ENCODE measurements around the gene E2F4.

E2F4 gene

DNA sequence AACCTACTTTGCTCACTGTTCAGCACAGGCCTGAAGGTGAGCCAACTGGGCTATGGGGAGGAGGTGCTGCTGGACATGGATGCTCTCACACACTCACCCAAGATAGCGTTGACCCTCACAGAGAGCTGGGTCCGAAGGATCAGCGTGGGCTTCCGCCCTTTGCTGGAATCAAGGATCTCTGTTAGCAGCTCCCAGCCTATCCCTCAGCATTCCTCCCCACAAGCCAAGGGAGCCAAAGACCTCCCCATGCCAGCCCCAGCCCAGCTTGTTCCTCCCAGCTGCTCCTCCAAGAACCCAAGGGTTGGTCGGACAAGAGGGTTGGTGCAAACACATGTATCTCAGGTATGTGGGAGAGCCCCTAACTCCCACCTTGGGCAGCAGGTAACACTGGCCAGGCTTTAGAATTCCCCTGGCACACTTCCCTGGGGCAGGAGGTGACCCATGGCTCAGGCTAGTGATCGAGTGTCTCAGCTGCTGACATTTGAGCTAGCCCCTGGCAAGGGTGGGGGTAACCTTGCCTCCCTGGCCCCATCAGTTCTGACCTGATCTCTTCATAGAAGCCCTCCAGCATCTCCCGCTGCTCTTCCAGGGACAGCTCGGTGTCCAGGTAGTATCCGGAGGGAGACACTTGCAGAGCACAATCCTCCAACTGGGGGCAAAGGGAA lies 47.0 kb downstream of the E2F4 start:
- Histone ChIP-seq H3K9ac (ENCODE audit: low read length) (no peak overlapping the region), H3K79me2 (ENCODE audit: low read length) (peaks cover 10% of the 10 kb centered on the region), H4K20me1 (ENCODE audit: insufficient read depth, low read length) (0 out of 2 replicates have a peak, but pooled peaks cover 2% of the 10 kb centered on the region)

DNA sequence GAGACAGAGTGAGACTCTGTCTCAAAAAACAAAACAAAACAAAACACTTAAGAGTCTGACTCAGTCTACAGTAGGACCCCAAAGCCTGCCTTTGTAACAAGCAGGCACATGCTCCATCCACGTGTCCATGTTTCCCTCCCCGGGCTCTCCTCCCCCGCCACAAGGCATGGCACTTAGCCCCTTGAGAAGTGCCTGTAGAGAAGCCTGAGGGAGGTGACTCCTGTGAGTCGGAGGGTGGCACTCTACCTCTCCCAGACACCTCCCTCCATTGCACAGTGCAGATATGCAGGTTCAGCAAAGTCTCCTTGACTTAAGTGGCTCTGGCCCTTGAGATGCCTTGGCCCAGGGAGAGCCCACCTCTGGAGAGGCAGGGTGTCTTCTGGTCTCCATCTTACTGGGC lies 48.6 kb downstream of the E2F4 start:
- Histone ChIP-seq H3K4me2 (ENCODE audit: low read length) (no peak overlapping the region), H3K79me2 (ENCODE audit: low read length) (peaks cover 13% of the 10 kb centered on the region), H3K36me3 (replicated peaks; ENCODE audit: low read depth, low read length) (peaks cover 27% of the 10 kb centered on the region), H4K20me1 (ENCODE audit: insufficient read depth, low read length) (0 out of 2 replicates have a peak, but pooled peaks cover 2% of the 10 kb centered on the region), H3K9me3 (ENCODE audit: insufficient read depth, low read length) (no peaks in the 10 kb centered on the region), H3K4me3 (ENCODE audit: low read length) (no peak overlapping the region), H3K27me3 (ENCODE audit: low read depth, low read length) (no peaks in the 10 kb centered on the region), H2AFZ (ENCODE audit: low read depth, low read length) (no peak overlapping the region), H3K27ac (ENCODE audit: low read length) (no peak overlapping the region), H3K4me1 (ENCODE audit: low read length) (peaks cover 21% of the 10 kb centered on the region), H3K9ac (ENCODE audit: low read length) (no peak overlapping the region)
- TF ChIP-seq, protein P1, sequence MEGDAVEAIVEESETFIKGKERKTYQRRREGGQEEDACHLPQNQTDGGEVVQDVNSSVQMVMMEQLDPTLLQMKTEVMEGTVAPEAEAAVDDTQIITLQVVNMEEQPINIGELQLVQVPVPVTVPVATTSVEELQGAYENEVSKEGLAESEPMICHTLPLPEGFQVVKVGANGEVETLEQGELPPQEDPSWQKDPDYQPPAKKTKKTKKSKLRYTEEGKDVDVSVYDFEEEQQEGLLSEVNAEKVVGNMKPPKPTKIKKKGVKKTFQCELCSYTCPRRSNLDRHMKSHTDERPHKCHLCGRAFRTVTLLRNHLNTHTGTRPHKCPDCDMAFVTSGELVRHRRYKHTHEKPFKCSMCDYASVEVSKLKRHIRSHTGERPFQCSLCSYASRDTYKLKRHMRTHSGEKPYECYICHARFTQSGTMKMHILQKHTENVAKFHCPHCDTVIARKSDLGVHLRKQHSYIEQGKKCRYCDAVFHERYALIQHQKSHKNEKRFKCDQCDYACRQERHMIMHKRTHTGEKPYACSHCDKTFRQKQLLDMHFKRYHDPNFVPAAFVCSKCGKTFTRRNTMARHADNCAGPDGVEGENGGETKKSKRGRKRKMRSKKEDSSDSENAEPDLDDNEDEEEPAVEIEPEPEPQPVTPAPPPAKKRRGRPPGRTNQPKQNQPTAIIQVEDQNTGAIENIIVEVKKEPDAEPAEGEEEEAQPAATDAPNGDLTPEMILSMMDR (IDR thresholded peaks at IDR 0.05; ENCODE audit: low read depth, low read length), result no peak
- no peak for TF ChIP-seq EZH2phosphoT487 (IDR thresholded peaks at IDR 0.05; ENCODE audit: low read depth)

More for the DNA sequence above, 47.0 kb downstream of the E2F4 start:
- H3K4me2 ChIP-seq (ENCODE audit: low read length), result no peak overlapping the region
- H3K27ac ChIP-seq (ENCODE audit: low read length), result no peak overlapping the region
- H3K4me3 ChIP-seq (ENCODE audit: low read length), result no peak overlapping the region
- TF ChIP-seq, protein P1 (IDR thresholded peaks at IDR 0.05; ENCODE audit: low read depth, low read length), result no peak
- TF ChIP-seq EZH2phosphoT487 (IDR thresholded peaks at IDR 0.05; ENCODE audit: low read depth), result no peak
- no peaks in the 10 kb centered on the region for H3K27me3 ChIP-seq (ENCODE audit: low read depth, low read length)
- peaks cover 27% of the 10 kb centered on the region for H3K36me3 ChIP-seq (replicated peaks; ENCODE audit: low read depth, low read length)
- peaks cover 6% of the 10 kb centered on the region for H3K4me1 ChIP-seq (ENCODE audit: low read length)
- no peaks in the 10 kb centered on the region for H3K9me3 ChIP-seq (ENCODE audit: insufficient read depth, low read length)
- no peak overlapping the region for H2AFZ ChIP-seq (ENCODE audit: low read depth, low read length)

DNA sequence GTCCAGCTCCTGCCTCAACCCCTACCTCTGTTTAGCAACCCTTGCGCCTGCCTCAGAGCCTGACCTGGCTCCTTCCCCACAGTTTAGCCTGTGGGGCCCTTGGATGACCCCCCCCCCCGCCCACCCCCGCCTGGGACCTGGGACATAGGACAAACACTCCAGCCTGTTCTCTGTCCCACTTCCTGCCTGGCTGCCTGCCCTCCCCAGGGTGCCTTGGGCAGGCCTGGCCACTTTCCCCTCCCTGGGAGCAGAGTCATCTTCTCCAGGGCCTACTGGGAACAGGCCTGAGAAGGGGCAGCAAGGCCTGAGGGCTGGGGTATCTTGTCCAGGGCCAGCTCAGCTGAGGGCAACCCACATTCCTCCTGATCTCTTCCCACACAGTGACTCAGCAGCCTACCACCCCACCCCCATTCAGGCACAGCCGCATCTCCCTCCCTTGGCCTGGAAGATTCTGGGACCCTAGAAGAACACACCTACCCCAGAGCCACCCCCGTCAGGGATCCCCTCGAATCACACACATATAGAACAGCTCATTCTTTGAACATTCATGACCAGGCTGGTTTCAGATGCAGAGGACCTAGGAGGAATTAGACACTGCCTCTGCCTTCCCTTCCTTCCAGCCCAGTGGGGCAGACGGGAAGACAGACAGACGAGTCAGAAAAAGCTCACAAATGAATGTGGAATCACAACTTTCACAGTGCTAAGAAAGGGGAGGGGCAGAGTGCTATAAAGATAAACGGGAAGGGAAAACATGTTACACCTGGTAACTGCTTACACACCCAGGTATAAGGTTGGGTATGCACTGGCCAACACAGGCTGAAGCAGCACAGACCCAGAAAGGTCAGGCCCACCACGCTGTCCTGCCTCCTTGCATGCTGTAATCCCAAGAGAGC lies 49.3 kb downstream of the E2F4 start:
- Histone ChIP-seq H3K9me3 (ENCODE audit: insufficient read depth, low read length) (no peaks in the 10 kb centered on the region), H2AFZ (ENCODE audit: low read depth, low read length) (no peak overlapping the region), H3K27ac (ENCODE audit: low read length) (no peak overlapping the region), H3K79me2 (ENCODE audit: low read length) (peaks cover 20% of the 10 kb centered on the region), H3K4me1 (ENCODE audit: low read length) (peaks cover 26% of the 10 kb centered on the region), H3K9ac (ENCODE audit: low read length) (no peak overlapping the region), H3K4me3 (ENCODE audit: low read length) (no peak overlapping the region), H3K4me2 (ENCODE audit: low read length) (no peak overlapping the region), H4K20me1 (ENCODE audit: insufficient read depth, low read length) (0 out of 2 replicates have a peak, but pooled peaks cover 2% of the 10 kb centered on the region), H3K36me3 (replicated peaks; ENCODE audit: low read depth, low read length) (peaks cover 20% of the 10 kb centered on the region), H3K27me3 (ENCODE audit: low read depth, low read length) (no peaks in the 10 kb centered on the region)
- no peak for TF ChIP-seq EZH2phosphoT487 (IDR thresholded peaks at IDR 0.05; ENCODE audit: low read depth)
- TF ChIP-seq, protein P1 (IDR thresholded peaks at IDR 0.05; ENCODE audit: low read depth, low read length), result no peak

DNA sequence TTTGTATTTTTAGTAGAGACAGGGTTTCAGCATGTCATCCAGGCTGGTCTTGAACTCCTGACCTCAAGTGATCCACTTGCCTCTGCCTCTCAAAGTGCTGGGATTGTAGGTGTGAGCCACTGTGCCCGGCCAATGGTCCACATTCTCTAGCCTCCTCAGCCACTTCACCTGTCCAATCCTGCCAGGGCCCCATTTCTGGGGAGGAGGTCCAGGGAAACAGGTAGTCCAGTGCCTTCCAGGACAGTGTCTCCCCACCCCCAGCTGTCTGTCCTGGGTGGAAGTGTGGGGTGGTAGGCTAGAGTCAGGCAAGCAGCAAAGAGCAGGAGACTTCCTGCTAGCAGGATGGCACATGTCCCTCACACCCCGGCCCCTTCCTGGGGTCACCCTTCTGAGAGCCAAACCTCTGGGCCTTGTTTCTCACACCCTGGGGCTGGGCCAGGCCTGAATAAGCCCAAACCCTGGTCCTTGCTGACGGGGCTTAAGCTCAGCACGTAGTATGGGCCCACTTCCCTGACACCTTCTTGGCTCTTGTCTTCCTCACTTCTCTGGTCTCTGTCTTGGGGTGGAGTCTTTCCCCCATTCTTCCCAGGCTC lies 50.3 kb downstream of the E2F4 start:
- 0 out of 2 replicates have a peak, but pooled peaks cover 2% of the 10 kb centered on the region for H4K20me1 ChIP-seq (ENCODE audit: insufficient read depth, low read length)
- no peak overlapping the region for H3K9ac ChIP-seq (ENCODE audit: low read length)
- no peaks in the 10 kb centered on the region for H3K9me3 ChIP-seq (ENCODE audit: insufficient read depth, low read length)
- no peak overlapping the region for H2AFZ ChIP-seq (ENCODE audit: low read depth, low read length)
- no peak overlapping the region for H3K4me2 ChIP-seq (ENCODE audit: low read length)
- H3K36me3 ChIP-seq (replicated peaks; ENCODE audit: low read depth, low read length), result peaks cover 13% of the 10 kb centered on the region
- no peak overlapping the region for H3K27ac ChIP-seq (ENCODE audit: low read length)
- no peaks in the 10 kb centered on the region for H3K27me3 ChIP-seq (ENCODE audit: low read depth, low read length)
- H3K79me2 ChIP-seq (ENCODE audit: low read length), result peaks cover 20% of the 10 kb centered on the region
- H3K4me1 ChIP-seq (ENCODE audit: low read length), result peaks cover 26% of the 10 kb centered on the region
- TF ChIP-seq, protein P1 (IDR thresholded peaks at IDR 0.05; ENCODE audit: low read depth, low read length), result no peak
- TF ChIP-seq EZH2phosphoT487 (IDR thresholded peaks at IDR 0.05; ENCODE audit: low read depth), result no peak
- H3K4me3 ChIP-seq (ENCODE audit: low read length), result no peak overlapping the region
